ENCODE measurements around the gene TMEM209.

DNA sequence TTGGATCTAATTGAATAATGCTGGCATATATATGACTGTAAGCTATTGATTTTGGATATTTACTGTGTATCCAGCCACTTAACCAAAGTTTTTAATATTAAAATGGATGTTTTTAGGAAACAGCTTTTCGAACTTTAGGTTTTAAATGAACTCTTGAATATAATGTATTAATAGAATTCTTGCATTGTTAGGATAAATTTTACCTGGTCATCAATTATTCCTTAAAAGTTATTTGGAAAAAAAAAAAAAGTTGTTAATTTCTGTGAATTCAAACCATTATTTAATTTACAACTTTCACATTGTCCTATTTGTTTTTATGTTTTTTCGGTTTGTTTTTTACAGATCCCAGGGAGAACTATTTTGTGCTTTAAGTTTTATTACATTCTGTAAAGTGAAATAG is 9.8 kb downstream of the TMEM209 start:
- TF ChIP-seq, protein P1, sequence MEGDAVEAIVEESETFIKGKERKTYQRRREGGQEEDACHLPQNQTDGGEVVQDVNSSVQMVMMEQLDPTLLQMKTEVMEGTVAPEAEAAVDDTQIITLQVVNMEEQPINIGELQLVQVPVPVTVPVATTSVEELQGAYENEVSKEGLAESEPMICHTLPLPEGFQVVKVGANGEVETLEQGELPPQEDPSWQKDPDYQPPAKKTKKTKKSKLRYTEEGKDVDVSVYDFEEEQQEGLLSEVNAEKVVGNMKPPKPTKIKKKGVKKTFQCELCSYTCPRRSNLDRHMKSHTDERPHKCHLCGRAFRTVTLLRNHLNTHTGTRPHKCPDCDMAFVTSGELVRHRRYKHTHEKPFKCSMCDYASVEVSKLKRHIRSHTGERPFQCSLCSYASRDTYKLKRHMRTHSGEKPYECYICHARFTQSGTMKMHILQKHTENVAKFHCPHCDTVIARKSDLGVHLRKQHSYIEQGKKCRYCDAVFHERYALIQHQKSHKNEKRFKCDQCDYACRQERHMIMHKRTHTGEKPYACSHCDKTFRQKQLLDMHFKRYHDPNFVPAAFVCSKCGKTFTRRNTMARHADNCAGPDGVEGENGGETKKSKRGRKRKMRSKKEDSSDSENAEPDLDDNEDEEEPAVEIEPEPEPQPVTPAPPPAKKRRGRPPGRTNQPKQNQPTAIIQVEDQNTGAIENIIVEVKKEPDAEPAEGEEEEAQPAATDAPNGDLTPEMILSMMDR (IDR thresholded peaks at IDR 0.05) = no peak
- TF ChIP-seq POLR2A (IDR thresholded peaks at IDR 0.05) = no peak

Data from right lobe of liver (tissue), 4 donors.